ENCODE measurements around the gene MACROH2A2. TPM values are rescaled to one million over a fixed set of nuclear protein-coding genes. Genes with fewer than 3 reads are reported as not detected.

Gene MACROH2A2
- total and polyA plus RNA-seq, 2 of the 13 experiments (the other 11 are each of a cell fraction or from before 2014, with no cell fraction given), result 9.8 to 43.1 TPM

GRCh38 chr10:70132098-70133029, 79.7 kb downstream of the MACROH2A2 start, which contains the start of gene AIFM2 (continued):
- TF ChIP-seq MEIS2 (CRISPR knock-in tag; IDR thresholded peaks at IDR 0.05), result peak; percentile 92
- TF ChIP-seq PCBP1 (IDR thresholded peaks at IDR 0.05; ENCODE audit: borderline replicate concordance, low read depth, low read length), result no peak
- no peak for TF ChIP-seq ZXDC (CRISPR knock-in tag; IDR thresholded peaks at IDR 0.05)
- peak; percentile 79 for TF ChIP-seq ISL2 (CRISPR knock-in tag; IDR thresholded peaks at IDR 0.05)
- peak; percentile 52; the same call in 1 of the 2 replicates for TF ChIP-seq MTF2 (CRISPR knock-in tag; IDR thresholded peaks at IDR 0.05; ENCODE audit: borderline replicate concordance)
- no peak for TF ChIP-seq KLF13 (CRISPR knock-in tag; IDR thresholded peaks at IDR 0.05)
- TF ChIP-seq EED (CRISPR knock-in tag; IDR thresholded peaks at IDR 0.05), result no peak
- TF ChIP-seq BCL6 (CRISPR knock-in tag; IDR thresholded peaks at IDR 0.05), result peak; percentile 97
- no peak for TF ChIP-seq GABPA (IDR thresholded peaks at IDR 0.05; ENCODE audit: low read depth, low read length)
- TF ChIP-seq GABPA (CRISPR knock-in tag; IDR thresholded peaks at IDR 0.05; ENCODE audit: low read depth), result peak; percentile 72
- peak; percentile 83 for TF ChIP-seq BHLHE40 (IDR thresholded peaks at IDR 0.05; ENCODE audit: low read length)
- peak; percentile 24; the same call in 1 of the 2 replicates for TF ChIP-seq HMGXB3 (CRISPR knock-in tag; IDR thresholded peaks at IDR 0.05; ENCODE audit: borderline replicate concordance)
- TF ChIP-seq ZHX2 (IDR thresholded peaks at IDR 0.05; ENCODE audit: low read depth), result peak; percentile 42; the same call in 1 of the 2 replicates
- no peak for TF ChIP-seq ZHX2 (CRISPR knock-in tag; IDR thresholded peaks at IDR 0.05; ENCODE audit: borderline replicate concordance)
- TF ChIP-seq NCOR1 (IDR thresholded peaks at IDR 0.05; ENCODE audit: borderline replicate concordance, low read length), result peak; percentile 97
